Nephron (organoid): Measurements from ENCODE around the gene FARP1.

Source experiments
- H3K27ac Mint-ChIP-seq, 3 experiments: 2 replicates each; pipeline ENCODE4 v1.8.0; 2020; ENCODE audit warnings: mixed read lengths in 3 of 3, mild to moderate bottlenecking in 2 of 3, moderate library complexity in 1 of 3
- H3K27me3 Mint-ChIP-seq: 2 replicates; pipeline ENCODE4 v1.8.0; 2021; ENCODE audit warnings: low read depth, mild to moderate bottlenecking, moderate library complexity, mixed read lengths
- H3K36me3 Mint-ChIP-seq: 2 replicates; pipeline ENCODE4 v1.8.0; 2020; ENCODE audit warnings: low read depth, mixed read lengths
- H3K4me1 Mint-ChIP-seq: 2 replicates; pipeline ENCODE4 v1.8.0; 2020; ENCODE audit warnings: mixed read lengths
- H3K4me3 Mint-ChIP-seq, 3 experiments: 2 replicates each; pipeline ENCODE4 v1.8.0; 2020; ENCODE audit warnings: mild to moderate bottlenecking in 3 of 3, mixed read lengths in 3 of 3, moderate library complexity in 2 of 3
- H3K9me3 Mint-ChIP-seq: 2 replicates; pipeline ENCODE4 v1.8.0; 2020; ENCODE audit warnings: mixed read lengths
- CTCF ChIP-seq, 3 experiments: fragments of 200-600 bp; sonication (generic); IDR thresholded peaks; one replicate each; pipeline ENCODE4 v1.5.0; 2021; ENCODE audit warnings: antibody characterized with exemption in 3 of 3; ENCODE audit not compliant: unreplicated experiment in 3 of 3

The FARP1 gene

GRCh38 chr13:98443329-98443728 lies 300.4 kb downstream of the FARP1 start:
- H3K27ac Mint-ChIP-seq = no peak overlapping the region
- no peaks in the 10 kb centered on the region for H3K4me1 Mint-ChIP-seq
- no peak overlapping the region for H3K4me3 Mint-ChIP-seq
- no peaks in the 10 kb centered on the region for H3K27me3 Mint-ChIP-seq
- H3K36me3 Mint-ChIP-seq = peaks cover 62% of the 10 kb centered on the region
- no peak for TF ChIP-seq CTCF (IDR thresholded peaks at IDR 0.05; ENCODE audit: unreplicated experiment in 3 of 3)
- no peaks in the 10 kb centered on the region for H3K9me3 Mint-ChIP-seq

GRCh38 chr13:98443800-98444325 lies 301.0 kb downstream of the FARP1 start:
- Mint-ChIP-seq H3K27ac (peak overlapping the region in 2 of 3 experiments; percentile 7 to 45), H3K4me1 (no peaks in the 10 kb centered on the region), H3K9me3 (no peaks in the 10 kb centered on the region), H3K4me3 (no peak overlapping the region), H3K36me3 (peaks cover 62% of the 10 kb centered on the region), H3K27me3 (no peaks in the 10 kb centered on the region)
- no peak for TF ChIP-seq CTCF (IDR thresholded peaks at IDR 0.05; ENCODE audit: unreplicated experiment in 3 of 3)

GRCh38 chr13:98444381-98444780 lies 301.5 kb downstream of the FARP1 start:
- peaks cover 4% of the 10 kb centered on the region for H3K4me1 Mint-ChIP-seq
- no peak for TF ChIP-seq CTCF (IDR thresholded peaks at IDR 0.05; ENCODE audit: unreplicated experiment in 3 of 3)
- H3K4me3 Mint-ChIP-seq = no peak overlapping the region
- H3K27me3 Mint-ChIP-seq = no peaks in the 10 kb centered on the region
- peaks cover 65% of the 10 kb centered on the region for H3K36me3 Mint-ChIP-seq
- H3K27ac Mint-ChIP-seq = peak overlapping the region in 2 of 3 experiments; percentile 7 to 45
- H3K9me3 Mint-ChIP-seq = no peaks in the 10 kb centered on the region

GRCh38 chr13:98445340-98446233 lies 302.7 kb downstream of the FARP1 start:
- Mint-ChIP-seq H3K27ac (peak overlapping the region; percentile 50 to 64 (median 60)), H3K36me3 (peaks cover 66% of the 10 kb centered on the region), H3K9me3 (no peaks in the 10 kb centered on the region), H3K27me3 (no peaks in the 10 kb centered on the region), H3K4me1 (peaks cover 13% of the 10 kb centered on the region), H3K4me3 (no peak overlapping the region)
- peak; percentile 90 to 95 (median 92) for TF ChIP-seq CTCF (IDR thresholded peaks at IDR 0.05; ENCODE audit: unreplicated experiment in 3 of 3)

GRCh38 chr13:98446234-98446621 lies 303.3 kb downstream of the FARP1 start:
- H3K4me3 Mint-ChIP-seq = no peak overlapping the region
- peaks cover 62% of the 10 kb centered on the region for H3K36me3 Mint-ChIP-seq
- peaks cover 20% of the 10 kb centered on the region for H3K4me1 Mint-ChIP-seq
- no peak overlapping the region for H3K27ac Mint-ChIP-seq
- no peak for TF ChIP-seq CTCF (IDR thresholded peaks at IDR 0.05; ENCODE audit: unreplicated experiment in 3 of 3)
- H3K27me3 Mint-ChIP-seq = no peaks in the 10 kb centered on the region
- no peaks in the 10 kb centered on the region for H3K9me3 Mint-ChIP-seq
